Nephron (organoid): ENCODE data around the gene POU2F2.

ENCODE experiments used
- H3K27ac Mint-ChIP-seq, 3 experiments: 2 replicates each; pipeline ENCODE4 v1.8.0; 2020; ENCODE audit warnings: mixed read lengths in 3 of 3, mild to moderate bottlenecking in 2 of 3, moderate library complexity in 1 of 3
- H3K27me3 Mint-ChIP-seq: 2 replicates; pipeline ENCODE4 v1.8.0; 2021; ENCODE audit warnings: low read depth, mild to moderate bottlenecking, moderate library complexity, mixed read lengths
- H3K36me3 Mint-ChIP-seq: 2 replicates; pipeline ENCODE4 v1.8.0; 2020; ENCODE audit warnings: low read depth, mixed read lengths
- H3K4me1 Mint-ChIP-seq: 2 replicates; pipeline ENCODE4 v1.8.0; 2020; ENCODE audit warnings: mixed read lengths
- H3K4me3 Mint-ChIP-seq, 3 experiments: 2 replicates each; pipeline ENCODE4 v1.8.0; 2020; ENCODE audit warnings: mild to moderate bottlenecking in 3 of 3, mixed read lengths in 3 of 3, moderate library complexity in 2 of 3
- H3K9me3 Mint-ChIP-seq: 2 replicates; pipeline ENCODE4 v1.8.0; 2020; ENCODE audit warnings: mixed read lengths
- TF ChIP-seq, protein P1 (sequence below), 3 experiments: fragments of 200-600 bp; sonication (generic); IDR thresholded peaks; one replicate each; pipeline ENCODE4 v1.5.0; 2021; ENCODE audit warnings: antibody characterized with exemption in 3 of 3; ENCODE audit not compliant: unreplicated experiment in 3 of 3

Gene POU2F2

DNA sequence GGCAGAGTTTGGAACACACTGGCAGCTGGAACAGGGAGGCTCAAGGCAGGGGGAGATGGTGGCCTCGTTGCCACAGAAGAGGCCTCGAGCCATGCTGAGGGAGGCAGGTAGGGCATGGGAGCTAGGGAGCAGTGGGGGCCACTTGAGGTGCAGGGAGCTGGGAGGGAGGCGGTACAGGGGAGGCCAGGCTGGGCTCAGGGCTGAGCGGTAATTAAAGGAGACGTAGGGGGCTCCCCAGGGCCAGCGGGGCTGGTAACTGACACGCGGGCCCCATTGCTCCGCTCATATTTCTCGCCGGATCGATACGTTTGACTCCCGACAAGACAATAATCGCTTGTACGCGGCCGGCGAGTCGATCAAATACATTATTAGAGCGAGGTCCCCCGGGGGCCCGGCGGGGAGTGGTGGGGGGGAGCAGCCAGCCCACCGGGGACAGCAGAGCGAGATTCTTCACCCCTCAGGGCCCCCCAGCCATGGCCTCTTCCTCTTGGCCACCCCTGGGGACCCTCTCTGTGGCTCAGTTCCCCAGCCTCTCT, 2.4 kb upstream of the POU2F2 start:
- no peaks in the 10 kb centered on the region for H3K9me3 Mint-ChIP-seq
- no peak overlapping the region for H3K4me3 Mint-ChIP-seq
- H3K27ac Mint-ChIP-seq: no peak overlapping the region
- TF ChIP-seq, protein P1, sequence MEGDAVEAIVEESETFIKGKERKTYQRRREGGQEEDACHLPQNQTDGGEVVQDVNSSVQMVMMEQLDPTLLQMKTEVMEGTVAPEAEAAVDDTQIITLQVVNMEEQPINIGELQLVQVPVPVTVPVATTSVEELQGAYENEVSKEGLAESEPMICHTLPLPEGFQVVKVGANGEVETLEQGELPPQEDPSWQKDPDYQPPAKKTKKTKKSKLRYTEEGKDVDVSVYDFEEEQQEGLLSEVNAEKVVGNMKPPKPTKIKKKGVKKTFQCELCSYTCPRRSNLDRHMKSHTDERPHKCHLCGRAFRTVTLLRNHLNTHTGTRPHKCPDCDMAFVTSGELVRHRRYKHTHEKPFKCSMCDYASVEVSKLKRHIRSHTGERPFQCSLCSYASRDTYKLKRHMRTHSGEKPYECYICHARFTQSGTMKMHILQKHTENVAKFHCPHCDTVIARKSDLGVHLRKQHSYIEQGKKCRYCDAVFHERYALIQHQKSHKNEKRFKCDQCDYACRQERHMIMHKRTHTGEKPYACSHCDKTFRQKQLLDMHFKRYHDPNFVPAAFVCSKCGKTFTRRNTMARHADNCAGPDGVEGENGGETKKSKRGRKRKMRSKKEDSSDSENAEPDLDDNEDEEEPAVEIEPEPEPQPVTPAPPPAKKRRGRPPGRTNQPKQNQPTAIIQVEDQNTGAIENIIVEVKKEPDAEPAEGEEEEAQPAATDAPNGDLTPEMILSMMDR (IDR thresholded peaks at IDR 0.05; ENCODE audit: unreplicated experiment in 3 of 3): no peak
- H3K36me3 Mint-ChIP-seq: no peaks in the 10 kb centered on the region
- H3K4me1 Mint-ChIP-seq: peaks cover 16% of the 10 kb centered on the region
- H3K27me3 Mint-ChIP-seq: peaks cover 73% of the 10 kb centered on the region

DNA sequence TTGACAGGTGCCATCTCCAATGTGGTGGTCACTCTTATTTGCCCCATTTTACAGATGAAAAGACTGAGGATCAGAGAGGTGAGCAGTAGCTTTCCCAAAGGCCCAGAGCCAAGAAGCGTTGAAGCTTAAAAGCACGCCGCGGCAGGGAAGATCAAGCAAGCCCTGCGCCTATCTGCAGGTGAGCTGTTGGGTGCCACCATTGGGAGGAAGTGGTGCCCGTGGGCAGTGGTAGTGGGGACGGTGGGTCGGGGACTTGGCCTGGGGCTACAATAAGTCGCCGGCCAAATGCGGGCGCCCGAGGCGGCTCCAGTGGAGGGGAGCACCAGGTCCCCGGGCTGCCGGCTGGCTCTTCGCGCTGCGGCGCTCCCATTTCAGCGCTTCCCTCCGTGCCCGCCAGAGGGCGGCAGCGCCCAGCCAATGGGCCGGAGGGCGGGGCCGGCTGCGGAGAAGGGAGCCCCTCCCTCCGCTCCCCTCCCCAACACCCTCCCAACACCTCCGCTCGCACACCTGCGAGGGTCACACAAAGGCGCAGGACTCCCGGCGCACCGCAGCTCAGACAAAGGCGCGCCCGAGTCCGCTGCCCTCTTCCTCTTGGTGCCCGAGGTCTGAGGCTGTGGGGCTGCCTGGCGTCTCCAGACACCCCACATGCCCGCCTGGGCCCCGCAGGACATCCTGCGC, 744 bp upstream of the POU2F2 start:
- Mint-ChIP-seq H3K9me3 (no peaks in the 10 kb centered on the region), H3K27ac (no peak overlapping the region), H3K27me3 (peaks cover 67% of the 10 kb centered on the region), H3K36me3 (no peaks in the 10 kb centered on the region), H3K4me1 (peaks cover 16% of the 10 kb centered on the region), H3K4me3 (peak overlapping the region in 2 of 3 experiments; percentile 37 to 73)
- TF ChIP-seq, protein P1 (IDR thresholded peaks at IDR 0.05; ENCODE audit: unreplicated experiment in 3 of 3): peak; percentile 97 to 98 (median 98)

DNA sequence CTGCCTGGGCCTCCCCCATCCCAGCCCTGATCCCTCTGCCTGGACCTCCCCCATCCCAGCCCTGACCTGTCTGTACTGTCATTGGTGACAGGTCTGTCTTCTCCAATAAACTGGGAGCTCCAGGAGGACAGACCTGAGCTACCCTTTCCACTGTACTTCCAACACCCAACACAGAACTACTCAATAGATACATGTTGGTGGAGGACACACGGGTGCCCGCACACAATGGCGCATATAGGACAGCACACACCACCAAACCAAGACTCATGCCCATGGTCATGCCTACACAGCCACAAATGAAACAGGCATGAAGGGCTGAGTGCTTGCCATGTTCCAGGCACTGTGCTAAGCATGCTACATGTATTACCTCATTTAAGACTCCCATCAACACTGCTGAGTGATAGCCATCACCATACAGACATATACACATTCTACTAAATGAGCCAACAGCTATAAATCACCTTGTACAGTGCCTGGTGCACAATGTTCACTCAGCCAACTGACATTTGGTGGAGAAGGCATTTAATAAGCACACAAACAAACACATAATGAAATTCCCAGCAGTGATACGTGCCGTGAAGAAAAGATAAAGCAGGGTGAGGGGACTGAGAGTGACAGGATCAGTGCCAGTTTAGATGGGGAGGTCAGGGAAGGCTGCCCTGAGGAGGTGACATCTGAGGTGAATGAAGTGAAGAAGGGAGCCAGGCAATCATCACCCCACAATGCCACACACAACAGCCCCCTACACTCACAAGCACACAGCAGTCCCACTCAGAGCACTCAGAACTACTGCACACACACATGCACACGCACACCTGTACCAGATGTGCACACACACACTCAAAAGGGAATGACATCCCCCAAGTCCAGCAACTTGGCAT, 857 bp downstream of the POU2F2 start:
- Mint-ChIP-seq H3K9me3 (no peaks in the 10 kb centered on the region), H3K27me3 (peaks cover 67% of the 10 kb centered on the region), H3K27ac (no peak overlapping the region), H3K4me3 (peak overlapping the region in 2 of 3 experiments; percentile 14 to 73), H3K36me3 (no peaks in the 10 kb centered on the region), H3K4me1 (peaks cover 16% of the 10 kb centered on the region)
- TF ChIP-seq, protein P1 (IDR thresholded peaks at IDR 0.05; ENCODE audit: unreplicated experiment in 3 of 3): no peak

DNA sequence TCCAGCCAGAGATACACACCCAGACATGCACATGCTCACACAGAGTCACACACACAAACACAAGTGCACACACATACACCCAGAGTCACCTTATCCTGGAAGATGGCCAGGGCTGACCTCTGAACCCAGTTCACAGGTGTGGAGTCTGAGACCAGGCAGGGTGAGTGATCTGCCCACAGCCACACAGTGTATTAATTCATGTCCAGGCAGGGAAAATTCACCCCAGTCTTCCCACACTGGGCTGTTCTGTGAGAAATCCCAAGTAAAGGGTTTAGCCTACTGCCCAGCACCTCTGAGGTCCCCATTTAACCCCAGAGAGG, 2.0 kb downstream of the POU2F2 start:
- Mint-ChIP-seq H3K4me3 (no peak overlapping the region), H3K27ac (no peak overlapping the region), H3K4me1 (peaks cover 16% of the 10 kb centered on the region), H3K9me3 (no peaks in the 10 kb centered on the region), H3K27me3 (peaks cover 65% of the 10 kb centered on the region), H3K36me3 (no peaks in the 10 kb centered on the region)
- TF ChIP-seq, protein P1 (IDR thresholded peaks at IDR 0.05; ENCODE audit: unreplicated experiment in 3 of 3): no peak

DNA sequence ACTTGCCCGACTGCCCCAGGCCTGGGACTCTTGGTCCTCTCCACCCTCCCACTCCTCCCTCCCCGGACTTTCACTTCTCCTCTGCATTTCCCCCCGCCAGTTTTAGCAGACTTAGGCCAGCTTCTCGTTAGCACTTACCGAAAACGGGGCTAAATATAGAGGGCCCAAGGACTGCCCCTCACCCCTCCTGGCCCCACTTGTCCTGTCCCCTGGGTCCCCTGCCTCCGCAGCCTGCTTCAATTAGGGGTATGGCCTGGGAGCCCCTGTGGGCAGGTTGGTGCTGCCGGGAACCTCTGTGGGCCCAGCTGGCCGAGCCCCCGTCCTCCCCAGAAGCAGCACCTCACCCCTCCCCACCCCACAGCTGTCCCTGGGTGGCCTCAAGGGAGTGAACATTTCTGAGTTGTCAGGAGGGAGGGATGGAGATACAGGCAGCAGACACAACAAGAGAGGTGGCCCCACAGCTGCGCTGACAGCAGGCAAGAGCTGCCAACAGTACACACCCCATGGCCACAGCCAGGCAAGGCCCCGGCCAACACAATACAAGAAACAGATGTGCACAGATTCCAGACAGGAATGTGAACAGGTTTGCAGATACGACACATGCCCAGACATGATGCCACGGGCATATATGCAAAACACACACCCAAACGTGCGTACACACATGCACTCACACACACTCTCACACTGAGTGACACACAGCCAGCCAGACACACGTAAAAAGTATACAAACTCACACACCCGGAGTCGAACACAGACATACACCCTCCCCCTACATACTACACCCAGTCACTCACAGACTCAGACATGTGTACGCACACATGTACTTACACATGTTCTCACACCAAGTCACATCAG, 2.6 kb downstream of the POU2F2 start:
- H3K27me3 Mint-ChIP-seq: peaks cover 69% of the 10 kb centered on the region
- peaks cover 16% of the 10 kb centered on the region for H3K4me1 Mint-ChIP-seq
- TF ChIP-seq, protein P1 (IDR thresholded peaks at IDR 0.05; ENCODE audit: unreplicated experiment in 3 of 3): no peak
- H3K36me3 Mint-ChIP-seq: no peaks in the 10 kb centered on the region
- no peak overlapping the region for H3K27ac Mint-ChIP-seq
- no peaks in the 10 kb centered on the region for H3K9me3 Mint-ChIP-seq
- H3K4me3 Mint-ChIP-seq: no peak overlapping the region
